ENCODE measurements around the gene ARHGAP44. TPM values are rescaled to one million over a fixed set of nuclear protein-coding genes. Genes with fewer than 3 reads are reported as not detected.

Gene ARHGAP44, protein sequence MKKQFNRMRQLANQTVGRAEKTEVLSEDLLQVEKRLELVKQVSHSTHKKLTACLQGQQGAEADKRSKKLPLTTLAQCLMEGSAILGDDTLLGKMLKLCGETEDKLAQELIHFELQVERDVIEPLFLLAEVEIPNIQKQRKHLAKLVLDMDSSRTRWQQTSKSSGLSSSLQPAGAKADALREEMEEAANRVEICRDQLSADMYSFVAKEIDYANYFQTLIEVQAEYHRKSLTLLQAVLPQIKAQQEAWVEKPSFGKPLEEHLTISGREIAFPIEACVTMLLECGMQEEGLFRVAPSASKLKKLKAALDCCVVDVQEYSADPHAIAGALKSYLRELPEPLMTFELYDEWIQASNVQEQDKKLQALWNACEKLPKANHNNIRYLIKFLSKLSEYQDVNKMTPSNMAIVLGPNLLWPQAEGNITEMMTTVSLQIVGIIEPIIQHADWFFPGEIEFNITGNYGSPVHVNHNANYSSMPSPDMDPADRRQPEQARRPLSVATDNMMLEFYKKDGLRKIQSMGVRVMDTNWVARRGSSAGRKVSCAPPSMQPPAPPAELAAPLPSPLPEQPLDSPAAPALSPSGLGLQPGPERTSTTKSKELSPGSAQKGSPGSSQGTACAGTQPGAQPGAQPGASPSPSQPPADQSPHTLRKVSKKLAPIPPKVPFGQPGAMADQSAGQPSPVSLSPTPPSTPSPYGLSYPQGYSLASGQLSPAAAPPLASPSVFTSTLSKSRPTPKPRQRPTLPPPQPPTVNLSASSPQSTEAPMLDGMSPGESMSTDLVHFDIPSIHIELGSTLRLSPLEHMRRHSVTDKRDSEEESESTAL
- polyA plus RNA-seq: 1.9 to 2.2 TPM (median 2.2 TPM) in 3 replicates
- 0.97 TPM for polyA plus RNA-seq (2011; ENCODE audit: low read depth)
- 2.9 and 3.1 TPM in 2 replicates for polyA plus RNA-seq (2011; cell fraction: cytosol; rRNA removed)
- polyA plus RNA-seq (2011; cell fraction: nucleus; rRNA removed): 3.4 and 4.8 TPM in 2 replicates
- polyA plus RNA-seq (2012; ENCODE audit: low replicate concordance): 1.0 and 2.5 TPM in 2 replicates
- polyA minus RNA-seq: 2.0 to 6.9 TPM (median 3.1 TPM) in 3 replicates
- 1.7 TPM for polyA minus RNA-seq (2011; cell fraction: cytosol; rRNA and poly(A)+ RNA removed)
- polyA minus RNA-seq (2011; cell fraction: nucleus; rRNA and poly(A)+ RNA removed): 3.5 and 5.6 TPM in 2 replicates

DNA sequence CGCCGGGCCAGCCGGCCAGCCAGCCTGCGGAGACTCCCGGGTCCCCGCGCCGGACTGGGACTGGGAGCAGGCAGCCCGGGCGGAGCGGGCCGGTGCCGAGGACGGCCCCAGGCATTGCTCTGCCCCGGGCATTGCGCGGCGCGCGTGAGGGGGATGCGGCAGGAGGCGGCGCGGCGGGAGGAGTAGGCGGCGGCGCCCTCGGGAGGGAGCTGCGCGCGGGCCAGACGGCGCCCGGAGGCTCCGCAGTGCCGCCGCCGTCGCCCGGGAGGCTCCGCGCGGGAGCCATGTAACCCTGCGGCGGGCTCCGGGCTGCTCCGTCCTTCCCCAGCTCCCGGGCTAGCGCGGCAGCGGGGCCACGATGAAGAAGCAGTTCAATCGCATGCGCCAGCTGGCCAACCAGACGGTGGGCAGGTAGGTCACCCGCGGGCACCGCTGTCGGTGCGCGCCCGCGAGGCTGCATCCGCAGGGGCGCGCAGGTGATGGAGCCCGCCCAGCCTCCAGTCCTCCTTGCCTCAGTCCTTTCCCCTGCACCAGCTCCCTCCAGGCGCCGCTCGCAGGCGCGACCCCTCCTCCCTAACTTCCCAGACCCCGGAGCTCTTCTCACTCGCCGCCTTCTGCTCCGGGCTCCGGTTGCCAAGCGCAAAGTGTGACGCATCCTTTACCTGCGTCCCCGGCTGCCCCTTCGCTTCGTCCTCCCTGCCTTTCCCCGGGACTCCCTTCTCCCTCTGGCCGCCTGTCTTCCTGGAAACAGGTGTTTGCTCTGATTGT lies at the start of gene ARHGAP44:
Gene ARHGAP44, plus strand, starts transcription at position 18 of the 768 bp plus-strand sequence. Its CDS starts 341 bp downstream, at position 359.
- H3K9me1 ChIP-seq (ENCODE audit: control insufficient read depth, extremely low read depth, insufficient read depth, low read length): no peaks in the 10 kb centered on the region
- H2AFZ ChIP-seq (ENCODE audit: control insufficient read depth, low read length): peak within 1 kb of the TSS; percentile 81
- H3K79me2 ChIP-seq (ENCODE audit: control insufficient read depth, insufficient read depth, low read length): no peaks in the 10 kb centered on the region
- H3K4me2 ChIP-seq (ENCODE audit: control insufficient read depth, extremely low read depth, insufficient read depth, low read depth, low read length): peak within 1 kb of the TSS; percentile 74
- H3K36me3 ChIP-seq (ENCODE audit: control insufficient read depth in 2 of 2, extremely low read depth in 1 of 2, insufficient read depth in 2 of 2, low read length in 2 of 2): no peaks in the 10 kb centered on the region
- FAIRE-seq: no peak
- H3K9me3 ChIP-seq (ENCODE audit: control insufficient read depth, low read depth, low read length): no peaks in the 10 kb centered on the region
- peaks cover 5% of the 10 kb centered on the region for H3K4me1 ChIP-seq (ENCODE audit: control insufficient read depth, extremely low read depth, insufficient read depth, low read length)
- H3K4me3 ChIP-seq (ENCODE audit: control insufficient read depth in 2 of 3, extremely low read depth in 1 of 3, insufficient read depth in 2 of 3, low read depth in 1 of 3, low read length in 3 of 3): peak within 1 kb of the TSS; percentile 49 to 64 (median 58)
- peak within 1 kb of the TSS; percentile 25 for H3K9ac ChIP-seq (ENCODE audit: control insufficient read depth, extremely low read depth, insufficient read depth, low read length)
- no peak for TF ChIP-seq EZH2 (IDR thresholded peaks at IDR 0.05; ENCODE audit: low read length)
- TF ChIP-seq, protein P1, sequence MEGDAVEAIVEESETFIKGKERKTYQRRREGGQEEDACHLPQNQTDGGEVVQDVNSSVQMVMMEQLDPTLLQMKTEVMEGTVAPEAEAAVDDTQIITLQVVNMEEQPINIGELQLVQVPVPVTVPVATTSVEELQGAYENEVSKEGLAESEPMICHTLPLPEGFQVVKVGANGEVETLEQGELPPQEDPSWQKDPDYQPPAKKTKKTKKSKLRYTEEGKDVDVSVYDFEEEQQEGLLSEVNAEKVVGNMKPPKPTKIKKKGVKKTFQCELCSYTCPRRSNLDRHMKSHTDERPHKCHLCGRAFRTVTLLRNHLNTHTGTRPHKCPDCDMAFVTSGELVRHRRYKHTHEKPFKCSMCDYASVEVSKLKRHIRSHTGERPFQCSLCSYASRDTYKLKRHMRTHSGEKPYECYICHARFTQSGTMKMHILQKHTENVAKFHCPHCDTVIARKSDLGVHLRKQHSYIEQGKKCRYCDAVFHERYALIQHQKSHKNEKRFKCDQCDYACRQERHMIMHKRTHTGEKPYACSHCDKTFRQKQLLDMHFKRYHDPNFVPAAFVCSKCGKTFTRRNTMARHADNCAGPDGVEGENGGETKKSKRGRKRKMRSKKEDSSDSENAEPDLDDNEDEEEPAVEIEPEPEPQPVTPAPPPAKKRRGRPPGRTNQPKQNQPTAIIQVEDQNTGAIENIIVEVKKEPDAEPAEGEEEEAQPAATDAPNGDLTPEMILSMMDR (optimal IDR thresholded peaks at IDR 0.05 in 1 of 3, IDR thresholded peaks at IDR 0.05 in 1 of 3, conservative IDR thresholded peaks at IDR 0.05 in 1 of 3; ENCODE audit: extremely low read depth in 1 of 3, insufficient read depth in 2 of 3, low read length in 3 of 3): no peak
- no peaks in the 10 kb centered on the region for H4K20me1 ChIP-seq (ENCODE audit: control insufficient read depth, extremely low read depth, insufficient read depth, low read length)
- H3K27me3 ChIP-seq (ENCODE audit: control insufficient read depth, extremely low read depth, insufficient read depth, low read length): no peaks in the 10 kb centered on the region
- DNase-seq (ENCODE audit: low read depth, low spot score): no peak
- dilution Hi-C loops (cut with MboI; ENCODE audit: extremely low pct_ligation_motif_present, low sequenced_read_pairs): no loop called here
- no peak within 1 kb of the TSS for H3K27ac ChIP-seq (ENCODE audit: control insufficient read depth, insufficient read depth, low read length)

DNA sequence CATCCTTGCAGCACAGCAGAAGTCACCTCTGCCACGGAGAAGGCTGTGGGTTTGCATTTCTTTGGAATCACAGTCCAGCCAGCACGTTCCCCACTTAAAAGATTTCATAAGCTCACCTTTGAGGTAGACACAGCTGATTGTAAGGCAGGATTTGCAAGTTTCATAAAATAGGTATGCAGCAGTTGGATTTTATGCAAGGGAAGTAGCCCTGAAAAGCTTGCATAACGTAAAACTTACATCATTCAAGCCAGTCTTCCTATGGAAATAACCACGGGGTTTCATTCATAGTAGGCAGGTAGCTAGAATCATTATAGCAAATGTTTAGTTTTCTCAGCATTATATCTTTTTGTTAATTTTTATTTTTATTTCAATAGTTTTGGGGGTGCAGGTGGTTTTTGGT lies 49.8 kb upstream of the ARHGAP44 start:
- H3K9me3 ChIP-seq (ENCODE audit: control insufficient read depth, low read depth, low read length): no peaks in the 10 kb centered on the region
- H3K9me1 ChIP-seq (ENCODE audit: control insufficient read depth, extremely low read depth, insufficient read depth, low read length): no peaks in the 10 kb centered on the region
- H3K9ac ChIP-seq (ENCODE audit: control insufficient read depth, extremely low read depth, insufficient read depth, low read length): no peak overlapping the region
- no peak overlapping the region for H3K4me3 ChIP-seq (ENCODE audit: control insufficient read depth in 2 of 3, extremely low read depth in 1 of 3, insufficient read depth in 2 of 3, low read depth in 1 of 3, low read length in 3 of 3)
- no peak overlapping the region for H2AFZ ChIP-seq (ENCODE audit: control insufficient read depth, low read length)
- TF ChIP-seq, protein P1 (optimal IDR thresholded peaks at IDR 0.05 in 1 of 3, IDR thresholded peaks at IDR 0.05 in 1 of 3, conservative IDR thresholded peaks at IDR 0.05 in 1 of 3; ENCODE audit: extremely low read depth in 1 of 3, insufficient read depth in 2 of 3, low read length in 3 of 3): no peak
- no peak for TF ChIP-seq EZH2 (IDR thresholded peaks at IDR 0.05; ENCODE audit: low read length)
- DNase-seq (ENCODE audit: low read depth, low spot score): no peak
- dilution Hi-C loops (cut with MboI; ENCODE audit: extremely low pct_ligation_motif_present, low sequenced_read_pairs): no loop called here
- no peaks in the 10 kb centered on the region for H3K79me2 ChIP-seq (ENCODE audit: control insufficient read depth, insufficient read depth, low read length)
- no peaks in the 10 kb centered on the region for H3K27me3 ChIP-seq (ENCODE audit: control insufficient read depth, extremely low read depth, insufficient read depth, low read length)
- no peaks in the 10 kb centered on the region for H3K36me3 ChIP-seq (ENCODE audit: control insufficient read depth in 2 of 2, extremely low read depth in 1 of 2, insufficient read depth in 2 of 2, low read length in 2 of 2)
- no peak overlapping the region for H3K27ac ChIP-seq (ENCODE audit: control insufficient read depth, insufficient read depth, low read length)
- FAIRE-seq: no peak
- H3K4me1 ChIP-seq (ENCODE audit: control insufficient read depth, extremely low read depth, insufficient read depth, low read length): peaks cover 18% of the 10 kb centered on the region
- no peak overlapping the region for H3K4me2 ChIP-seq (ENCODE audit: control insufficient read depth, extremely low read depth, insufficient read depth, low read depth, low read length)
- no peaks in the 10 kb centered on the region for H4K20me1 ChIP-seq (ENCODE audit: control insufficient read depth, extremely low read depth, insufficient read depth, low read length)
